HepG2 (cell line): ENCODE results near the gene NUDCD2. TPM values are rescaled to one million over a fixed set of nuclear protein-coding genes. Genes with fewer than 3 reads are reported as not detected.
A peak's percentile ranks its signal among the peaks of the same experiment; 100 is the strongest.

ENCODE experiments used
- BORCS8-MEF2B ChIP-seq: sonication (generic); formaldehyde crosslinking; IDR thresholded peaks from 2 replicates; pipeline ENCODE4 v1.8.0; 2022; ENCODE audit warnings: mild to moderate bottlenecking, missing genetic modification reagents
- EHMT2 ChIP-seq: fragments of 200-600 bp; sonication (generic); IDR thresholded peaks from 2 replicates; pipeline ENCODE4 v1.7.0; 2017; ENCODE audit warnings: antibody characterized with exemption, low read depth, low read length, borderline replicate concordance
- FOXP1 ChIP-seq, 2 experiments: fragments of 450-650 bp in 1 of 2; IDR thresholded peaks; 2 replicates each; pipeline ENCODE4 v1.6.1; 2017 to 2018; ENCODE audit warnings: antibody characterized with exemption in 1 of 2
- IRF2 ChIP-seq: IDR thresholded peaks from 2 replicates; pipeline ENCODE4 v1.6.1; 2018; ENCODE audit warnings: missing genetic modification reagents, missing compliant biosample characterization
- KLF13 ChIP-seq: sonication (generic); formaldehyde crosslinking; IDR thresholded peaks from 2 replicates; pipeline ENCODE4 v1.4.0; 2020; ENCODE audit warnings: mild to moderate bottlenecking, missing genetic modification reagents
- MATR3 ChIP-seq: sonication (generic); formaldehyde crosslinking; IDR thresholded peaks from 2 replicates; pipeline ENCODE4 v1.4.0; 2020; ENCODE audit warnings: missing genetic modification reagents
- MED1 ChIP-seq: sonication (generic); formaldehyde crosslinking; IDR thresholded peaks from 2 replicates; pipeline ENCODE4 v1.4.0; 2020; ENCODE audit warnings: missing genetic modification reagents
- SOX5 ChIP-seq: IDR thresholded peaks from 2 replicates; pipeline ENCODE4 v1.6.1; 2016; ENCODE audit warnings: borderline replicate concordance
- SPEN ChIP-seq: sonication (generic); formaldehyde crosslinking; IDR thresholded peaks from 2 replicates; pipeline ENCODE4 v1.5.1; 2020; ENCODE audit warnings: low read depth, mild to moderate bottlenecking, missing genetic modification reagents
- SRSF1 ChIP-seq: fragments of 200-400 bp; formaldehyde crosslinking; optimal IDR thresholded peaks from 2 replicates; pipeline ENCODE3; 2017; ENCODE audit warnings: mild to moderate bottlenecking, low read depth, low read length, moderate library complexity
- TARDBP ChIP-seq: sonication (generic); formaldehyde crosslinking; IDR thresholded peaks from 2 replicates; pipeline ENCODE4 v1.8.0; 2022; ENCODE audit warnings: mild to moderate bottlenecking, missing genetic modification reagents
- U2AF2 ChIP-seq: fragments of 200-400 bp; formaldehyde crosslinking; IDR thresholded peaks from 2 replicates; pipeline ENCODE4 v1.6.1; 2017; ENCODE audit warnings: low read depth, mild to moderate bottlenecking, low read length
- ZC3H4 ChIP-seq: sonication (generic); formaldehyde crosslinking; IDR thresholded peaks from 2 replicates; pipeline ENCODE4 v1.4.0; 2020; ENCODE audit warnings: missing genetic modification reagents, borderline replicate concordance
- ZNF143 ChIP-seq: sonication (generic); formaldehyde crosslinking; IDR thresholded peaks from 2 replicates; pipeline ENCODE4 v1.4.0; 2020; ENCODE audit warnings: missing genetic modification reagents
- ZNF296 ChIP-seq: sonication (generic); formaldehyde crosslinking; conservative IDR thresholded peaks from 2 replicates; pipeline ENCODE4 v1.5.0; 2020; ENCODE audit warnings: mild to moderate bottlenecking, missing genetic modification reagents
- ZNF589 ChIP-seq: sonication (generic); formaldehyde crosslinking; conservative IDR thresholded peaks from 2 replicates; pipeline ENCODE4 v1.8.0; 2022; ENCODE audit warnings: mild to moderate bottlenecking, moderate library complexity, missing genetic modification reagents
- polyA plus RNA-seq, 8 experiments: library from polyadenylated mRNA; depleted of rRNA in 3 of 8; stranded (reverse) in 7 of 8; unstranded in 1 of 8; fragments of >200 nt; fragmentation: Illumina TruSeq in 4 of 8; extraction: Trizol in 4 of 8; gene quantifications; 2 replicates each; pipeline versions ENCODE4 v1.2.1 to v1.2.3, GENCODE V29; 2011 to 2016; ENCODE audit warnings: low read depth in 4 of 8, missing spikeins in 1 of 8, mixed read lengths in 1 of 8; ENCODE audit not compliant: insufficient read depth in 1 of 8
- total RNA-seq, 5 experiments: library from RNA; depleted of rRNA; stranded (reverse); fragments of >200 nt; fragmentation: Illumina TruSeq; extraction: Trizol; gene quantifications; 2 replicates each; pipeline ENCODE4 v1.2.3, GENCODE V29; 2016; ENCODE audit warnings: low read depth in 1 of 5
- TF ChIP-seq, protein P1 (sequence below): fragments of 450-650 bp; IDR thresholded peaks from 2 replicates; pipeline ENCODE4 v1.6.1; 2017
- TF ChIP-seq, protein P2 (sequence below): IDR thresholded peaks from 2 replicates; pipeline ENCODE4 v1.6.1; 2016; ENCODE audit warnings: mild to moderate bottlenecking
- TF ChIP-seq, protein P3 (sequence below): sonication (generic); formaldehyde crosslinking; IDR thresholded peaks from 2 replicates; pipeline ENCODE4 v1.8.0; 2022; ENCODE audit warnings: mild to moderate bottlenecking, missing genetic modification reagents; ENCODE audit not compliant: insufficient replicate concordance
- TF ChIP-seq, protein P4 (sequence below): IDR thresholded peaks from 2 replicates; pipeline ENCODE4 v1.6.1; 2016; ENCODE audit warnings: low read depth, borderline replicate concordance
- TF ChIP-seq, protein P5 (sequence below): fragments of 450-650 bp; IDR thresholded peaks from 2 replicates; pipeline ENCODE4 v1.6.1; 2017; ENCODE audit warnings: mild to moderate bottlenecking

NUDCD2 gene
- total and polyA plus RNA-seq, 2 of the 13 experiments (the other 11 are each of a cell fraction or from before 2014, with no cell fraction given) = 14.8 to 39.2 TPM

DNA sequence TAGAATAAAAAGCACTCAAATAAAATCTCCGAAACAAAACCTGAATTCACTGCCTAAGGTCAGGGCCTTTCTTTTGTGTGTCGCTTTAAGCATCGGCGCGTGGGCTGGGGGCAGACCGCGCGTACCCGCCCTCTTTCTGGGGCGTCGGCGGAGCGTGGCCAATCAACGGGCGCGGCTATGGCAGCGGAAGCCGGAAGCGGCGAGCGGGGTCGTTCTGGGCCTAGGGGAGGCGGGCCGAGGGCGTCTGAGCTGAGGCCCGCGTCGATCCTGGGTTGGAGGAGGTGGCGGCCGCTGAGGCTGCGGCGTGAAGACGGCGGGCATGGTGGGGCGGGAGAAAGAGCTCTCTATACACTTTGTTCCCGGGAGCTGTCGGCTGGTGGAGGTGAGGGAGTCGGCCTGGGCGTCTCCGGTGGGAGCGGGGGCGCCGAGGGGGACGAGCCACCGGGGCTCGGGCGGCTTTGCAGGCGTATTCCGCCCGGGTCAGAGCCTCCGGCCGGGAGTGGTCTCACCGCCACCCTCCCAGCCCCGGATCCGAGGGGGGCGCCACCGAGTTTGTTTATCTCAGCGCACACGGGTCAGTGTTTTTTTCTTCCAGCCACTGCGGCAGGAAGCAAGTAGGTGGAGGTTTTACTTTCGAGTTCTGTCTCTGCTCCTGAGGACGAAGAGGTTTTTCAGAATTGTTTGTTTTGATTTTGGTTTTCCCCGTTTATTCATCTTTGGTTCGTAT, 45.6 kb upstream of the NUDCD2 start, which contains the start of gene MAT2B (continued):
- TF ChIP-seq TARDBP (no peak; the same call in 1 of the 2 replicates), ZNF296 (peak; percentile 68; the same call in 1 of the 2 replicates), KLF13 (CRISPR knock-in tag) (no peak), SOX5 (CRISPR knock-in tag) (no peak), SRSF1 (peak; percentile 92), U2AF2 (no peak), FOXP1 (IDR thresholded peaks at IDR 0.05) (no peak), FOXP1 (CRISPR knock-in tag; IDR thresholded peaks at IDR 0.05) (peak; percentile 58), ZNF143 (CRISPR knock-in tag) (no peak), ZC3H4 (0 out of 2 replicates have a peak, but pooled peaks have one; percentile 22), ZNF589 (CRISPR knock-in tag) (no peak), EHMT2 (no peak), MATR3 (no peak), SPEN (CRISPR knock-in tag) (peak; percentile 79; the same call in 1 of the 2 replicates), MED1 (CRISPR knock-in tag) (peak; percentile 67), BORCS8-MEF2B (CRISPR knock-in tag) (peak; percentile 62; the same call in 1 of the 2 replicates), IRF2 (peak; percentile 91)
- TF ChIP-seq, protein P1, sequence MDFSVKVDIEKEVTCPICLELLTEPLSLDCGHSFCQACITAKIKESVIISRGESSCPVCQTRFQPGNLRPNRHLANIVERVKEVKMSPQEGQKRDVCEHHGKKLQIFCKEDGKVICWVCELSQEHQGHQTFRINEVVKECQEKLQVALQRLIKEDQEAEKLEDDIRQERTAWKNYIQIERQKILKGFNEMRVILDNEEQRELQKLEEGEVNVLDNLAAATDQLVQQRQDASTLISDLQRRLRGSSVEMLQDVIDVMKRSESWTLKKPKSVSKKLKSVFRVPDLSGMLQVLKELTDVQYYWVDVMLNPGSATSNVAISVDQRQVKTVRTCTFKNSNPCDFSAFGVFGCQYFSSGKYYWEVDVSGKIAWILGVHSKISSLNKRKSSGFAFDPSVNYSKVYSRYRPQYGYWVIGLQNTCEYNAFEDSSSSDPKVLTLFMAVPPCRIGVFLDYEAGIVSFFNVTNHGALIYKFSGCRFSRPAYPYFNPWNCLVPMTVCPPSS = no peak
- TF ChIP-seq, protein P2, sequence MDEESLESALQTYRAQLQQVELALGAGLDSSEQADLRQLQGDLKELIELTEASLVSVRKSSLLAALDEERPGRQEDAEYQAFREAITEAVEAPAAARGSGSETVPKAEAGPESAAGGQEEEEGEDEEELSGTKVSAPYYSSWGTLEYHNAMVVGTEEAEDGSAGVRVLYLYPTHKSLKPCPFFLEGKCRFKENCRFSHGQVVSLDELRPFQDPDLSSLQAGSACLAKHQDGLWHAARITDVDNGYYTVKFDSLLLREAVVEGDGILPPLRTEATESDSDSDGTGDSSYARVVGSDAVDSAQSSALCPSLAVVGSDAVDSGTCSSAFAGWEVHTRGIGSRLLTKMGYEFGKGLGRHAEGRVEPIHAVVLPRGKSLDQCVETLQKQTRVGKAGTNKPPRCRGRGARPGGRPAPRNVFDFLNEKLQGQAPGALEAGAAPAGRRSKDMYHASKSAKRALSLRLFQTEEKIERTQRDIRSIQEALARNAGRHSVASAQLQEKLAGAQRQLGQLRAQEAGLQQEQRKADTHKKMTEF = peak; percentile 86
- TF ChIP-seq, protein P3, sequence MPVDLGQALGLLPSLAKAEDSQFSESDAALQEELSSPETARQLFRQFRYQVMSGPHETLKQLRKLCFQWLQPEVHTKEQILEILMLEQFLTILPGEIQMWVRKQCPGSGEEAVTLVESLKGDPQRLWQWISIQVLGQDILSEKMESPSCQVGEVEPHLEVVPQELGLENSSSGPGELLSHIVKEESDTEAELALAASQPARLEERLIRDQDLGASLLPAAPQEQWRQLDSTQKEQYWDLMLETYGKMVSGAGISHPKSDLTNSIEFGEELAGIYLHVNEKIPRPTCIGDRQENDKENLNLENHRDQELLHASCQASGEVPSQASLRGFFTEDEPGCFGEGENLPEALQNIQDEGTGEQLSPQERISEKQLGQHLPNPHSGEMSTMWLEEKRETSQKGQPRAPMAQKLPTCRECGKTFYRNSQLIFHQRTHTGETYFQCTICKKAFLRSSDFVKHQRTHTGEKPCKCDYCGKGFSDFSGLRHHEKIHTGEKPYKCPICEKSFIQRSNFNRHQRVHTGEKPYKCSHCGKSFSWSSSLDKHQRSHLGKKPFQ = peak; percentile 93
- TF ChIP-seq, protein P4, sequence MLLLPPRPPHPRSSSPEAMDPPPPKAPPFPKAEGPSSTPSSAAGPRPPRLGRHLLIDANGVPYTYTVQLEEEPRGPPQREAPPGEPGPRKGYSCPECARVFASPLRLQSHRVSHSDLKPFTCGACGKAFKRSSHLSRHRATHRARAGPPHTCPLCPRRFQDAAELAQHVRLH (CRISPR knock-in tag) = peak; percentile 86
- TF ChIP-seq, protein P5, sequence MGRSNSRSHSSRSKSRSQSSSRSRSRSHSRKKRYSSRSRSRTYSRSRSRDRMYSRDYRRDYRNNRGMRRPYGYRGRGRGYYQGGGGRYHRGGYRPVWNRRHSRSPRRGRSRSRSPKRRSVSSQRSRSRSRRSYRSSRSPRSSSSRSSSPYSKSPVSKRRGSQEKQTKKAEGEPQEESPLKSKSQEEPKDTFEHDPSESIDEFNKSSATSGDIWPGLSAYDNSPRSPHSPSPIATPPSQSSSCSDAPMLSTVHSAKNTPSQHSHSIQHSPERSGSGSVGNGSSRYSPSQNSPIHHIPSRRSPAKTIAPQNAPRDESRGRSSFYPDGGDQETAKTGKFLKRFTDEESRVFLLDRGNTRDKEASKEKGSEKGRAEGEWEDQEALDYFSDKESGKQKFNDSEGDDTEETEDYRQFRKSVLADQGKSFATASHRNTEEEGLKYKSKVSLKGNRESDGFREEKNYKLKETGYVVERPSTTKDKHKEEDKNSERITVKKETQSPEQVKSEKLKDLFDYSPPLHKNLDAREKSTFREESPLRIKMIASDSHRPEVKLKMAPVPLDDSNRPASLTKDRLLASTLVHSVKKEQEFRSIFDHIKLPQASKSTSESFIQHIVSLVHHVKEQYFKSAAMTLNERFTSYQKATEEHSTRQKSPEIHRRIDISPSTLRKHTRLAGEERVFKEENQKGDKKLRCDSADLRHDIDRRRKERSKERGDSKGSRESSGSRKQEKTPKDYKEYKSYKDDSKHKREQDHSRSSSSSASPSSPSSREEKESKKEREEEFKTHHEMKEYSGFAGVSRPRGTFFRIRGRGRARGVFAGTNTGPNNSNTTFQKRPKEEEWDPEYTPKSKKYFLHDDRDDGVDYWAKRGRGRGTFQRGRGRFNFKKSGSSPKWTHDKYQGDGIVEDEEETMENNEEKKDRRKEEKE = no peak
